CD4-positive, alpha-beta T cell treated with Interleukin-4 for 4 hours (primary cell): ENCODE data around the gene GPX2.
A peak's percentile ranks its signal among the peaks of the same experiment; 100 is the strongest.
"Not testable (repeated sequence)": the region's sequence is repeated elsewhere in the genome, so short reads cannot be mapped to it uniquely, and the experiment has no call there.

Experiments used
- DNase-seq: peaks from one replicate; pipeline ENCODE4 v3.0.0-alpha.2; 2020

Gene GPX2

GRCh38 chr14:64938972-64939816, 3.4 kb downstream of the GPX2 start:
- DNase-seq, result no peak

- DNase-seq, result no peak
Measured at GRCh38 chr14:64937821-64938193, 4.7 kb downstream of the GPX2 start.

- no peak for DNase-seq
Measured at GRCh38 chr14:64937171-64937820, 5.2 kb downstream of the GPX2 start.

- peak; percentile 12 for DNase-seq
Measured at GRCh38 chr14:64935508-64935907, 7.0 kb downstream of the GPX2 start.

- no peak for DNase-seq
Measured at GRCh38 chr14:64934338-64934929, 8.1 kb downstream of the GPX2 start.

GRCh38 chr14:64932231-64932630, 10.3 kb downstream of the GPX2 start:
- DNase-seq, result no peak

GRCh38 chr14:64931123-64931522, 11.4 kb downstream of the GPX2 start:
- no peak for DNase-seq

GRCh38 chr14:64930085-64930843, 12.3 kb downstream of the GPX2 start:
- no peak for DNase-seq

- DNase-seq, result no peak
Measured at GRCh38 chr14:64929014-64929359, 13.6 kb downstream of the GPX2 start.

GRCh38 chr14:64928239-64929013, 14.1 kb downstream of the GPX2 start:
- DNase-seq, result peak; percentile 37

GRCh38 chr14:64927031-64927430, 15.5 kb downstream of the GPX2 start:
- no peak for DNase-seq

GRCh38 chr14:64926398-64926995, 16.0 kb downstream of the GPX2 start:
- DNase-seq, result no peak

- no peak for DNase-seq
Measured at GRCh38 chr14:64923015-64923414, 19.5 kb downstream of the GPX2 start.

- DNase-seq, result no peak
Measured at GRCh38 chr14:64920465-64920864, 22.1 kb downstream of the GPX2 start.

GRCh38 chr14:64919618-64920017, 22.9 kb downstream of the GPX2 start:
- DNase-seq, result no peak

- no peak for DNase-seq
Measured at GRCh38 chr14:64919215-64919614, 23.3 kb downstream of the GPX2 start.

GRCh38 chr14:64918216-64918615, 24.3 kb downstream of the GPX2 start:
- no peak for DNase-seq

GRCh38 chr14:64915797-64916196, 26.7 kb downstream of the GPX2 start:
- DNase-seq, result no peak

GRCh38 chr14:64915029-64915424, 27.5 kb downstream of the GPX2 start:
- DNase-seq, result no peak

- peak; percentile 98 for DNase-seq
Measured at GRCh38 chr14:64914237-64915028, 28.1 kb downstream of the GPX2 start, which contains the start of gene CHURC1. Gene CHURC1 (plus strand): TSS chr14:64914455. CDS start chr14:64914496, 41 bp downstream.

GRCh38 chr14:64913477-64913876, 29.1 kb downstream of the GPX2 start:
- not testable (repeated sequence) for DNase-seq
